Muscle layer of duodenum (tissue), 2 donors: ENCODE measurements around the gene SLC4A1AP.

Experiments
- H3K27ac ChIP-seq: one replicate; pipeline ENCODE4 v1.7.0; 2013; ENCODE audit warnings: mild to moderate bottlenecking, low read length
- H3K27me3 ChIP-seq: one replicate; pipeline ENCODE4 v1.7.0; 2013; ENCODE audit warnings: low read depth, mild to moderate bottlenecking, control low read depth, low read length
- H3K36me3 ChIP-seq, 2 donors: one replicate each; pipeline ENCODE4 v1.7.0; 2013; ENCODE audit warnings: low read length in 2 of 2, control low read depth in 1 of 2, mild to moderate bottlenecking in 1 of 2; ENCODE audit not compliant: insufficient read depth in 2 of 2, control insufficient read depth in 1 of 2
- H3K4me1 ChIP-seq, 2 donors: one replicate each; pipeline ENCODE4 v1.7.0; 2013; ENCODE audit warnings: low read length in 2 of 2, mild to moderate bottlenecking in 2 of 2, control low read depth in 1 of 2, moderate library complexity in 1 of 2; ENCODE audit not compliant: insufficient read depth in 2 of 2, control insufficient read depth in 1 of 2
- H3K4me3 ChIP-seq, 2 donors: one replicate each; pipeline ENCODE4 v1.7.0; 2013; ENCODE audit warnings: low read length in 2 of 2, low read depth in 1 of 2, mild to moderate bottlenecking in 1 of 2
- H3K9me3 ChIP-seq, 2 donors: one replicate each; pipeline ENCODE4 v1.7.0; 2013; ENCODE audit warnings: low read length in 2 of 2, control low read depth in 1 of 2, mild to moderate bottlenecking in 1 of 2; ENCODE audit not compliant: control insufficient read depth in 1 of 2
- donor health status: healthy.

Gene SLC4A1AP

GRCh38 chr2:27724905-27725701, 61.4 kb downstream of the SLC4A1AP start:
- Histone ChIP-seq H3K27me3 (no peaks in the 10 kb centered on the region), H3K36me3 (no peaks in the 10 kb centered on the region), H3K27ac (peak overlapping the region; percentile 74), H3K4me3 (no peak overlapping the region), H3K4me1 (no peaks in the 10 kb centered on the region), H3K9me3 (no peaks in the 10 kb centered on the region)

GRCh38 chr2:27727257-27727656, 63.6 kb downstream of the SLC4A1AP start:
- H3K4me3 ChIP-seq = no peak overlapping the region
- no peaks in the 10 kb centered on the region for H3K27me3 ChIP-seq
- no peaks in the 10 kb centered on the region for H3K4me1 ChIP-seq
- no peaks in the 10 kb centered on the region for H3K36me3 ChIP-seq
- H3K27ac ChIP-seq = no peak overlapping the region
- H3K9me3 ChIP-seq = no peaks in the 10 kb centered on the region

DNA sequence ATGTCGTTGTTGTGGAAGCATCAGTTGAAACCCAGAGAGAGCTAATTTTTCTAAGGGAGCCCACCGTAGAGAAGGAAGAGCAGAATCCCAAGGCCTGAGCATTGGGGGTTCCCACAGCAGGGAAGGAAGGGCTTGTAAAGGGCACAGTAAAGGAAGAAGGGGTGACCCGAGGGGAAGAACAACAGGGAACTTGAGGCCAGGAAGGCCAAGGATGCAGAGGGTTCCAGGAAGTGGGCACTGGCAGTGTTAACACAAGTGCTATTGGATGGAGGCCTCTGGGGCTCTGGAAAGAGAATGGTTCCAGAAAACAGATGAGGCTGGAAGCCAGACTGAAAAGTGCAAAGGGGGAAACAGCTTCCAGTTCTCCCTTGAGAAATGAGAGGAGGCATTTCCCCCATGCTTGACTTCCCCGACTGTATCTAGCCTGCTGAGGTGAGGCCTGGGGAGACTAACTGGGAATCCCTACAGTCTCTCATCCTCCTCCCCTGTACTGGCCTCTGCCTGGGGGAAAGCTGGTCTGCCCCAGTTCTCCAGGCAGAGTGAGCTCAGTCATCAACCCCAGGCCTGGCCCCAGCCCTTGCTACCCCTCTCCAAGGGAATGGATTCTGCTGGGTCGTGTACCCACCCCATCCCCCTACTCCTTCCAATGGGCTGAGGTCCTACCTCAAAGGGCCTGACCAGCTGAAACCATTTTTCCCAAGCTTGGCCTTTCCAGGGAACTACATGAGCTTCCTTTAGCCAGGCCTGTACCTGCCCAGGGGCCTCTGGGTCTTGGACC, 64.6 kb downstream of the SLC4A1AP start:
- no peaks in the 10 kb centered on the region for H3K4me1 ChIP-seq
- H3K4me3 ChIP-seq = no peak overlapping the region
- no peaks in the 10 kb centered on the region for H3K36me3 ChIP-seq
- H3K27me3 ChIP-seq = no peaks in the 10 kb centered on the region
- H3K27ac ChIP-seq = peak overlapping the region; percentile 29
- H3K9me3 ChIP-seq = no peaks in the 10 kb centered on the region

- Histone ChIP-seq H3K27me3 (no peaks in the 10 kb centered on the region), H3K36me3 (no peaks in the 10 kb centered on the region), H3K9me3 (no peaks in the 10 kb centered on the region), H3K27ac (peak overlapping the region; percentile 39), H3K4me3 (no peak overlapping the region), H3K4me1 (no peaks in the 10 kb centered on the region)
Measured at GRCh38 chr2:27729198-27729597, 65.5 kb downstream of the SLC4A1AP start.

- no peak overlapping the region for H3K4me3 ChIP-seq
- H3K4me1 ChIP-seq = no peaks in the 10 kb centered on the region
- no peaks in the 10 kb centered on the region for H3K9me3 ChIP-seq
- H3K36me3 ChIP-seq = no peaks in the 10 kb centered on the region
- peak overlapping the region; percentile 39 for H3K27ac ChIP-seq
- H3K27me3 ChIP-seq = no peaks in the 10 kb centered on the region
Measured at GRCh38 chr2:27729614-27730013, 65.9 kb downstream of the SLC4A1AP start.

- no peaks in the 10 kb centered on the region for H3K36me3 ChIP-seq
- H3K4me1 ChIP-seq = peaks cover 0 to 5% of the 10 kb centered on the region in 2 donors
- no peaks in the 10 kb centered on the region for H3K27me3 ChIP-seq
- H3K27ac ChIP-seq = peak overlapping the region; percentile 39
- no peak overlapping the region for H3K4me3 ChIP-seq
- no peaks in the 10 kb centered on the region for H3K9me3 ChIP-seq
Measured at GRCh38 chr2:27730261-27730662, 66.6 kb downstream of the SLC4A1AP start.

GRCh38 chr2:27730980-27731691, 67.4 kb downstream of the SLC4A1AP start:
- H3K4me3 ChIP-seq = no peak overlapping the region
- no peaks in the 10 kb centered on the region for H3K27me3 ChIP-seq
- no peaks in the 10 kb centered on the region for H3K36me3 ChIP-seq
- peaks cover 0 to 10% of the 10 kb centered on the region in 2 donors for H3K4me1 ChIP-seq
- H3K9me3 ChIP-seq = no peaks in the 10 kb centered on the region
- peak overlapping the region; percentile 26 for H3K27ac ChIP-seq

GRCh38 chr2:27734305-27734704, 70.6 kb downstream of the SLC4A1AP start:
- H3K4me3 ChIP-seq = no peak overlapping the region
- no peaks in the 10 kb centered on the region for H3K27me3 ChIP-seq
- H3K9me3 ChIP-seq = no peaks in the 10 kb centered on the region
- H3K36me3 ChIP-seq = no peaks in the 10 kb centered on the region
- peak overlapping the region; percentile 71 for H3K27ac ChIP-seq
- peaks cover 0 to 17% of the 10 kb centered on the region in 2 donors for H3K4me1 ChIP-seq

GRCh38 chr2:27735263-27735904, 71.7 kb downstream of the SLC4A1AP start:
- Histone ChIP-seq H3K27me3 (no peaks in the 10 kb centered on the region), H3K4me1 (peaks cover 0 to 17% of the 10 kb centered on the region in 2 donors), H3K27ac (peak overlapping the region; percentile 73), H3K9me3 (no peaks in the 10 kb centered on the region), H3K36me3 (no peaks in the 10 kb centered on the region), H3K4me3 (peak overlapping the region; percentile 57 to 59)

- Histone ChIP-seq H3K4me1 (peaks cover 0 to 17% of the 10 kb centered on the region in 2 donors), H3K36me3 (no peaks in the 10 kb centered on the region), H3K27ac (peak overlapping the region; percentile 73), H3K4me3 (peak overlapping the region in 1 of 2 donors; percentile 57), H3K27me3 (no peaks in the 10 kb centered on the region), H3K9me3 (no peaks in the 10 kb centered on the region)
Measured at GRCh38 chr2:27736031-27736889, 72.6 kb downstream of the SLC4A1AP start.
